HepG2 (cell line): ENCODE measurements around the gene RPLP2. TPM values are rescaled to one million over a fixed set of nuclear protein-coding genes. Genes with fewer than 3 reads are reported as not detected.
A peak's percentile ranks its signal among the peaks of the same experiment; 100 is the strongest.

Source experiments
- ATF3 ChIP-seq: sonication (generic); formaldehyde crosslinking; IDR thresholded peaks from 2 replicates; pipeline ENCODE4 v1.4.0; 2020; ENCODE audit warnings: missing genetic modification reagents
- ELF1 ChIP-seq: sonication (generic); formaldehyde crosslinking; IDR thresholded peaks from 2 replicates; pipeline ENCODE4 v1.4.0; 2020; ENCODE audit warnings: missing genetic modification reagents
- ISX ChIP-seq: sonication (generic); formaldehyde crosslinking; conservative IDR thresholded peaks from 2 replicates; pipeline ENCODE4 v1.5.0; 2020; ENCODE audit warnings: missing genetic modification reagents
- JUND ChIP-seq: sonication (generic); formaldehyde crosslinking; IDR thresholded peaks from 2 replicates; pipeline ENCODE4 v1.8.0; 2022; ENCODE audit warnings: mild to moderate bottlenecking, missing genetic modification reagents
- KDM5B ChIP-seq: sonication (generic); formaldehyde crosslinking; IDR thresholded peaks from 2 replicates; pipeline ENCODE4 v1.4.0; 2020; ENCODE audit warnings: missing genetic modification reagents, mild to moderate bottlenecking, borderline replicate concordance
- NFKB2 ChIP-seq: sonication (generic); formaldehyde crosslinking; IDR thresholded peaks from 2 replicates; pipeline ENCODE4 v1.4.0; 2020; ENCODE audit warnings: missing genetic modification reagents, borderline replicate concordance
- NR2F1 ChIP-seq, 2 experiments: fragments of 450-650 bp in 1 of 2; formaldehyde crosslinking in 1 of 2; IDR thresholded peaks; 2 replicates each; pipeline versions ENCODE4 v1.5.0 to v1.6.1; 2016 to 2020; ENCODE audit warnings: mild to moderate bottlenecking in 1 of 2, missing compliant biosample characterization in 1 of 2, missing genetic modification reagents in 1 of 2, moderate library complexity in 1 of 2
- POLR2A ChIP-seq, 2 experiments: IDR thresholded peaks; 2 replicates each; pipeline ENCODE4 v1.6.1; 2011; ENCODE audit warnings: low read depth in 2 of 2, low read length in 2 of 2, mild to moderate bottlenecking in 1 of 2, moderate library complexity in 1 of 2; ENCODE audit not compliant: insufficient read depth in 1 of 2
- PPARG ChIP-seq: conservative IDR thresholded peaks from 2 replicates; pipeline ENCODE4 v1.6.1; 2016; ENCODE audit warnings: missing biosample characterization, missing genetic modification reagents
- RXRB ChIP-seq: IDR thresholded peaks from 2 replicates; pipeline ENCODE4 v1.6.1; 2016; ENCODE audit warnings: borderline replicate concordance, missing genetic modification reagents, missing compliant biosample characterization
- SALL1 ChIP-seq: sonication (generic); formaldehyde crosslinking; IDR thresholded peaks from 2 replicates; pipeline ENCODE4 v1.8.0; 2022; ENCODE audit warnings: mild to moderate bottlenecking, missing genetic modification reagents
- SAP130 ChIP-seq: IDR thresholded peaks from 2 replicates; pipeline ENCODE4 v1.6.1; 2016; ENCODE audit warnings: low read depth
- THAP9 ChIP-seq: sonication (generic); formaldehyde crosslinking; IDR thresholded peaks from 2 replicates; pipeline ENCODE4; 2020; ENCODE audit warnings: missing genetic modification reagents, mild to moderate bottlenecking, borderline replicate concordance
- ZNF570 ChIP-seq: sonication (generic); formaldehyde crosslinking; IDR thresholded peaks from 2 replicates; pipeline ENCODE4 v1.4.0; 2020; ENCODE audit warnings: mild to moderate bottlenecking, missing genetic modification reagents, borderline replicate concordance
- ZNF589 ChIP-seq: sonication (generic); formaldehyde crosslinking; conservative IDR thresholded peaks from 2 replicates; pipeline ENCODE4 v1.8.0; 2022; ENCODE audit warnings: mild to moderate bottlenecking, moderate library complexity, missing genetic modification reagents
- polyA plus RNA-seq, 8 experiments: library from polyadenylated mRNA; depleted of rRNA in 3 of 8; stranded (reverse) in 7 of 8; unstranded in 1 of 8; fragments of >200 nt; fragmentation: Illumina TruSeq in 4 of 8; extraction: Trizol in 4 of 8; gene quantifications; 2 replicates each; pipeline versions ENCODE4 v1.2.1 to v1.2.3, GENCODE V29; 2011 to 2016; ENCODE audit warnings: low read depth in 4 of 8, missing spikeins in 1 of 8, mixed read lengths in 1 of 8; ENCODE audit not compliant: insufficient read depth in 1 of 8
- total RNA-seq, 5 experiments: library from RNA; depleted of rRNA; stranded (reverse); fragments of >200 nt; fragmentation: Illumina TruSeq; extraction: Trizol; gene quantifications; 2 replicates each; pipeline ENCODE4 v1.2.3, GENCODE V29; 2016; ENCODE audit warnings: low read depth in 1 of 5
- TF ChIP-seq, protein P1 (sequence below): sonication (generic); formaldehyde crosslinking; IDR thresholded peaks from 2 replicates; pipeline ENCODE4 v1.8.0; 2022; ENCODE audit warnings: missing genetic modification reagents, mild to moderate bottlenecking, inconsistent platforms, borderline replicate concordance
- TF ChIP-seq, protein P2 (sequence below): sonication (generic); formaldehyde crosslinking; IDR thresholded peaks from 2 replicates; pipeline ENCODE4 v1.9.0; 2021; ENCODE audit warnings: missing genetic modification reagents, borderline replicate concordance
- TF ChIP-seq, protein P3 (sequence below): sonication (generic); formaldehyde crosslinking; IDR thresholded peaks from 2 replicates; pipeline ENCODE4 v1.4.0; 2020; ENCODE audit warnings: missing genetic modification reagents, borderline replicate concordance

The RPLP2 gene
- total and polyA plus RNA-seq, 2 of the 13 experiments (the other 11 are each of a cell fraction or from before 2014, with no cell fraction given) = 978 to 2,106 TPM

DNA sequence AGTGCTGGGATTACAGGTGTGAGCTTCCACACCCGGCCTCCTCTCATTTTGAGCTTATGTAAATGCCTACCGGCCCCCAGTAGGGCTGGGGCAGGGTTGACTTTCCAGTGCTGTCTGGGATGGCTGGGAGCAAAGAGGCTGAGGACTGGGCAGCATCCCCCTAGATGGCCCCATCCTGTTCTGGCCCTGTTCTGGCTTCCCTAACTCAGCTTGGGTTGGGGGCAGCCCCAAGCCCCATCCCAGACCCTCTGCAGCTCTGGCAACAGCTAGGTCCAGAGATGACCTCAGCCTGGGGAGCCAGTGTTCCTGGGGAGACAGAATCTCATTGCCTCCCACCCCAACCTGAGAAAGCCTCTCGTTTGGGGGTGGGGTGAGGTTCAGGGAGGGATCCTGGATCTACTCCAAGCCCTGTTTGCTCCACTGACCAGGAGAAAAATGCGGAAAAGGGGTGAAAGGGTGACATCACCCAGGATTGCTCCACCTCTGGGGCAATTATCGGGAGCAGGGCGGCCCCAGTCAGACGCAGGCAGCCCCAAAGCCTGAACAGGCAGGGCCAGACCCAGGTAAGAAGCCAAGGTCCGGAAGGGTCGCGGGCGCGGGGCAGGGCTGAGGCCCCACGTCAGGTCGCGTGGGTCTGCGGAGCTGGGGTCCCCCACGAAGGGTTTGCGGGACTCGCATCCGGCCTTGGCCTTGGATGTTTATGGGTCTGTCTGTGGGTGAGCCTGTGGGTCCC is 8.8 kb downstream of the RPLP2 start, which contains the start of gene PNPLA2 (continued):
- TF ChIP-seq, protein P1, sequence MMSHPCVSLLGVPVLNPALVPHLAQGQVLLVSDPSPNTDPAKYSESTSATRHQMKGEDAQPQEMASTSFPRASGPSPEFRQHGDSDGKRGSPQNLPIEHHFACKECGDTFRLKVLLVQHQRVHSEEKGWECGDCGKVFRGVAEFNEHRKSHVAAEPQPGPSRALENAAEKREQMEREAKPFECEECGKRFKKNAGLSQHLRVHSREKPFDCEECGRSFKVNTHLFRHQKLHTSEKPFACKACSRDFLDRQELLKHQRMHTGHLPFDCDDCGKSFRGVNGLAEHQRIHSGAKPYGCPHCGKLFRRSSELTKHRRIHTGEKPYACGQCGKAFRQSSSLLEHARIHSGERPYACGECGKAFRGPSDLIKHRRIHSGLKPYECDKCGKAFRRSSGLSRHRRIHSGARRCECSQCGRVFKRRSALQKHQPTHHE (CRISPR knock-in tag) = no peak
- TF ChIP-seq ISX (CRISPR knock-in tag) (no peak), NFKB2 (CRISPR knock-in tag) (no peak), RXRB (CRISPR knock-in tag) (peak; percentile 9; the same call in 1 of the 2 replicates), POLR2A (IDR thresholded peaks at IDR 0.05; ENCODE audit: insufficient read depth in 1 of 2, low read depth in 2 of 2, low read length in 2 of 2) (peak in 1 of 2 experiments; percentile 69; a peak in 1 of 4 replicates), SAP130 (CRISPR knock-in tag) (peak; percentile 52), NR2F1 (CRISPR knock-in tag; IDR thresholded peaks at IDR 0.05) (no peak), ZNF589 (CRISPR knock-in tag) (0 out of 2 replicates have a peak, but pooled peaks have one; percentile 24), ELF1 (CRISPR knock-in tag) (peak; percentile 80), PPARG (CRISPR knock-in tag) (peak; percentile 49; the same call in 1 of the 2 replicates), SALL1 (CRISPR knock-in tag) (peak; percentile 26; the same call in 1 of the 2 replicates), ATF3 (CRISPR knock-in tag) (peak; percentile 92), ZNF570 (CRISPR knock-in tag) (no peak), JUND (CRISPR knock-in tag) (peak; percentile 81), THAP9 (CRISPR knock-in tag) (0 out of 2 replicates have a peak, but pooled peaks have one; percentile 49), KDM5B (CRISPR knock-in tag) (0 out of 2 replicates have a peak, but pooled peaks have one; percentile 14)
- TF ChIP-seq, protein P2, sequence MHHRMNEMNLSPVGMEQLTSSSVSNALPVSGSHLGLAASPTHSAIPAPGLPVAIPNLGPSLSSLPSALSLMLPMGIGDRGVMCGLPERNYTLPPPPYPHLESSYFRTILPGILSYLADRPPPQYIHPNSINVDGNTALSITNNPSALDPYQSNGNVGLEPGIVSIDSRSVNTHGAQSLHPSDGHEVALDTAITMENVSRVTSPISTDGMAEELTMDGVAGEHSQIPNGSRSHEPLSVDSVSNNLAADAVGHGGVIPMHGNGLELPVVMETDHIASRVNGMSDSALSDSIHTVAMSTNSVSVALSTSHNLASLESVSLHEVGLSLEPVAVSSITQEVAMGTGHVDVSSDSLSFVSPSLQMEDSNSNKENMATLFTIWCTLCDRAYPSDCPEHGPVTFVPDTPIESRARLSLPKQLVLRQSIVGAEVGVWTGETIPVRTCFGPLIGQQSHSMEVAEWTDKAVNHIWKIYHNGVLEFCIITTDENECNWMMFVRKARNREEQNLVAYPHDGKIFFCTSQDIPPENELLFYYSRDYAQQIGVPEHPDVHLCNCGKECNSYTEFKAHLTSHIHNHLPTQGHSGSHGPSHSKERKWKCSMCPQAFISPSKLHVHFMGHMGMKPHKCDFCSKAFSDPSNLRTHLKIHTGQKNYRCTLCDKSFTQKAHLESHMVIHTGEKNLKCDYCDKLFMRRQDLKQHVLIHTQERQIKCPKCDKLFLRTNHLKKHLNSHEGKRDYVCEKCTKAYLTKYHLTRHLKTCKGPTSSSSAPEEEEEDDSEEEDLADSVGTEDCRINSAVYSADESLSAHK (CRISPR knock-in tag) = no peak
- TF ChIP-seq, protein P3, sequence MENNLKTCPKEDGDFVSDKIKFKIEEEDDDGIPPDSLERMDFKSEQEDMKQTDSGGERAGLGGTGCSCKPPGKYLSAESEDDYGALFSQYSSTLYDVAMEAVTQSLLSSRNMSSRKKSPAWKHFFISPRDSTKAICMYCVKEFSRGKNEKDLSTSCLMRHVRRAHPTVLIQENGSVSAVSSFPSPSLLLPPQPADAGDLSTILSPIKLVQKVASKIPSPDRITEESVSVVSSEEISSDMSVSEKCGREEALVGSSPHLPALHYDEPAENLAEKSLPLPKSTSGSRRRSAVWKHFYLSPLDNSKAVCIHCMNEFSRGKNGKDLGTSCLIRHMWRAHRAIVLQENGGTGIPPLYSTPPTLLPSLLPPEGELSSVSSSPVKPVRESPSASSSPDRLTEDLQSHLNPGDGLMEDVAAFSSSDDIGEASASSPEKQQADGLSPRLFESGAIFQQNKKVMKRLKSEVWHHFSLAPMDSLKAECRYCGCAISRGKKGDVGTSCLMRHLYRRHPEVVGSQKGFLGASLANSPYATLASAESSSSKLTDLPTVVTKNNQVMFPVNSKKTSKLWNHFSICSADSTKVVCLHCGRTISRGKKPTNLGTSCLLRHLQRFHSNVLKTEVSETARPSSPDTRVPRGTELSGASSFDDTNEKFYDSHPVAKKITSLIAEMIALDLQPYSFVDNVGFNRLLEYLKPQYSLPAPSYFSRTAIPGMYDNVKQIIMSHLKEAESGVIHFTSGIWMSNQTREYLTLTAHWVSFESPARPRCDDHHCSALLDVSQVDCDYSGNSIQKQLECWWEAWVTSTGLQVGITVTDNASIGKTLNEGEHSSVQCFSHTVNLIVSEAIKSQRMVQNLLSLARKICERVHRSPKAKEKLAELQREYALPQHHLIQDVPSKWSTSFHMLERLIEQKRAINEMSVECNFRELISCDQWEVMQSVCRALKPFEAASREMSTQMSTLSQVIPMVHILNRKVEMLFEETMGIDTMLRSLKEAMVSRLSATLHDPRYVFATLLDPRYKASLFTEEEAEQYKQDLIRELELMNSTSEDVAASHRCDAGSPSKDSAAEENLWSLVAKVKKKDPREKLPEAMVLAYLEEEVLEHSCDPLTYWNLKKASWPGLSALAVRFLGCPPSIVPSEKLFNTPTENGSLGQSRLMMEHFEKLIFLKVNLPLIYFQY (CRISPR knock-in tag) = 0 out of 2 replicates have a peak, but pooled peaks have one; percentile 10
